Astrocyte (in vitro differentiated cells and primary cell): ENCODE data around the gene KRTAP16-1. TPM values are rescaled to one million over a fixed set of nuclear protein-coding genes. Genes with fewer than 3 reads are reported as not detected.
"Not testable (repeated sequence)": the region's sequence is repeated elsewhere in the genome, so short reads cannot be mapped to it uniquely, and the experiment has no call there.

Source experiments
- DNase-seq: peaks from one replicate; pipeline ENCODE4 v3.0.0-alpha.2; 2010; ENCODE audit warnings: low read depth
- FAIRE-seq: peaks from 2 replicates; lab custom pipeline; 2011; peaks lifted over from hg19 to GRCh38; lab: Jason Lieb, UNC
- H2AFZ ChIP-seq: 2 replicates; pipeline ENCODE4 v1.6.0; 2012; ENCODE audit warnings: low read depth, low read length, inconsistent platforms
- H3K27ac ChIP-seq: 2 replicates; pipeline ENCODE4 v1.5.1; 2011; ENCODE audit warnings: low read depth, low read length, inconsistent platforms
- H3K27me3 ChIP-seq: 2 replicates; pipeline ENCODE4 v1.6.0; 2011; ENCODE audit warnings: low read length, inconsistent platforms; ENCODE audit not compliant: insufficient read depth
- H3K36me3 ChIP-seq: 2 replicates; pipeline ENCODE4 v1.5.1; 2011; ENCODE audit warnings: low read length, inconsistent platforms; ENCODE audit not compliant: insufficient read depth
- H3K4me1 ChIP-seq: 2 replicates; pipeline ENCODE4 v1.5.1; 2011; ENCODE audit warnings: low read length, inconsistent platforms; ENCODE audit not compliant: insufficient read depth
- H3K4me2 ChIP-seq: 2 replicates; pipeline ENCODE4 v1.6.0; 2012; ENCODE audit warnings: low read length, inconsistent platforms
- H3K4me3 ChIP-seq: 2 replicates; pipeline ENCODE4 v1.5.1; 2011; ENCODE audit warnings: low read depth, mild to moderate bottlenecking, low read length, inconsistent platforms; ENCODE audit not compliant: insufficient read depth
- H3K79me2 ChIP-seq: 2 replicates; pipeline ENCODE4 v1.6.0; 2012; ENCODE audit warnings: mild to moderate bottlenecking, low read length, inconsistent platforms; ENCODE audit not compliant: insufficient read depth
- H3K9ac ChIP-seq: 2 replicates; pipeline ENCODE4 v1.6.0; 2012; ENCODE audit warnings: mild to moderate bottlenecking, low read length, inconsistent platforms
- H3K9me3 ChIP-seq: 2 replicates; pipeline ENCODE4 v1.5.1; 2012; ENCODE audit warnings: low read depth, mild to moderate bottlenecking, low read length, inconsistent platforms; ENCODE audit not compliant: insufficient read depth
- H4K20me1 ChIP-seq: 2 replicates; pipeline ENCODE4 v1.6.0; 2012; ENCODE audit warnings: low read length, inconsistent platforms; ENCODE audit not compliant: insufficient read depth
- H3K27ac Mint-ChIP-seq: one replicate; pipeline ENCODE4 v1.8.0; 2021; ENCODE audit warnings: mild to moderate bottlenecking, mixed read lengths; ENCODE audit not compliant: unreplicated experiment
- H3K27me3 Mint-ChIP-seq: one replicate; pipeline ENCODE4 v1.8.0; 2021; ENCODE audit warnings: low read depth, mixed read lengths; ENCODE audit not compliant: unreplicated experiment
- H3K36me3 Mint-ChIP-seq: one replicate; pipeline ENCODE4 v1.8.0; 2021; ENCODE audit warnings: low read depth, mixed read lengths; ENCODE audit not compliant: unreplicated experiment
- H3K4me1 Mint-ChIP-seq: one replicate; pipeline ENCODE4 v1.8.0; 2021; ENCODE audit warnings: low read depth, mixed read lengths; ENCODE audit not compliant: unreplicated experiment
- H3K4me3 Mint-ChIP-seq: one replicate; pipeline ENCODE4 v1.8.0; 2021; ENCODE audit warnings: mild to moderate bottlenecking, moderate library complexity, mixed read lengths; ENCODE audit not compliant: unreplicated experiment
- H3K9me3 Mint-ChIP-seq: one replicate; pipeline ENCODE4 v1.8.0; 2021; ENCODE audit warnings: mild to moderate bottlenecking, mixed read lengths; ENCODE audit not compliant: unreplicated experiment
- CTCF ChIP-seq: IDR thresholded peaks from 2 replicates; pipeline ENCODE4 v1.5.1; 2011; ENCODE audit warnings: low read depth, mild to moderate bottlenecking, inconsistent platforms, low read length, moderate library complexity; ENCODE audit not compliant: insufficient read depth
- EZH2 ChIP-seq: IDR thresholded peaks from 2 replicates; pipeline ENCODE4 v1.6.1; 2012; ENCODE audit warnings: mild to moderate bottlenecking, low read length, inconsistent platforms; ENCODE audit not compliant: insufficient read depth
- total RNA-seq: library from RNA; stranded (reverse); gene quantifications from 2 replicates; pipeline ENCODE4 v1.2.1, GENCODE V29; 2021

Gene KRTAP16-1
- total RNA-seq, 1 donor from 2014 or later = not detected

GRCh38 chr17:41351177-41351576 lies 42.1 kb upstream of the KRTAP16-1 start:
- peaks cover 6% of the 10 kb centered on the region for H3K9me3 Mint-ChIP-seq
- H3K36me3 ChIP-seq = no peaks in the 10 kb centered on the region
- no peak overlapping the region for H3K9ac ChIP-seq
- H4K20me1 ChIP-seq = no peaks in the 10 kb centered on the region
- H3K4me3 ChIP-seq = no peak overlapping the region
- H3K79me2 ChIP-seq = no peaks in the 10 kb centered on the region
- peaks cover 24% of the 10 kb centered on the region for H3K27me3 Mint-ChIP-seq
- no peaks in the 10 kb centered on the region for H3K4me1 ChIP-seq
- FAIRE-seq (no peak), DNase-seq (no peak)
- no peak overlapping the region for H2AFZ ChIP-seq
- no peaks in the 10 kb centered on the region for H3K36me3 Mint-ChIP-seq
- H3K9me3 ChIP-seq = no peaks in the 10 kb centered on the region
- H3K27me3 ChIP-seq = peaks cover 4% of the 10 kb centered on the region
- H3K27ac ChIP-seq = no peak overlapping the region
- H3K4me1 Mint-ChIP-seq = no peaks in the 10 kb centered on the region
- no peak overlapping the region for H3K4me3 Mint-ChIP-seq
- no peak overlapping the region for H3K27ac Mint-ChIP-seq
- H3K4me2 ChIP-seq = no peak overlapping the region
- TF ChIP-seq CTCF = no peak
- TF ChIP-seq EZH2 = no peak

GRCh38 chr17:41350381-41350878 lies 41.3 kb upstream of the KRTAP16-1 start, which contains the start of gene KRT33A:
KRT33A (minus strand) TSS chr17:41350828; CDS start chr17:41350767, 61 bp downstream.
- H3K4me1 Mint-ChIP-seq, H3K9ac ChIP-seq, DNase-seq: not testable (repeated sequence)

GRCh38 chr17:41347869-41348760 lies 39.0 kb upstream of the KRTAP16-1 start:
- Histone ChIP-seq H3K27me3 (peaks cover 4% of the 10 kb centered on the region), H3K9ac (no peak overlapping the region), H4K20me1 (no peaks in the 10 kb centered on the region), H2AFZ (no peak overlapping the region), H3K9me3 (no peaks in the 10 kb centered on the region), H3K79me2 (no peaks in the 10 kb centered on the region), H3K4me1 (no peaks in the 10 kb centered on the region), H3K27ac (no peak overlapping the region), H3K4me2 (no peak overlapping the region), H3K36me3 (no peaks in the 10 kb centered on the region), H3K4me3 (no peak overlapping the region)
- H3K36me3 Mint-ChIP-seq = no peaks in the 10 kb centered on the region
- H3K27me3 Mint-ChIP-seq = peaks cover 22% of the 10 kb centered on the region
- no peak for DNase-seq
- no peak overlapping the region for H3K27ac Mint-ChIP-seq
- TF ChIP-seq EZH2 = no peak
- TF ChIP-seq CTCF = no peak
- H3K4me1 Mint-ChIP-seq = no peaks in the 10 kb centered on the region
- H3K9me3 Mint-ChIP-seq = peaks cover 10% of the 10 kb centered on the region
- peak; percentile 26 for FAIRE-seq
- H3K4me3 Mint-ChIP-seq = no peak overlapping the region

More at GRCh38 chr17:41350381-41350878, 41.3 kb upstream of the KRTAP16-1 start, which contains the start of gene KRT33A:
- H4K20me1 ChIP-seq, H3K4me3 Mint-ChIP-seq, FAIRE-seq, H3K4me3 ChIP-seq, H3K9me3 ChIP-seq, H3K27ac ChIP-seq, H3K9me3 Mint-ChIP-seq, H2AFZ ChIP-seq, H3K79me2 ChIP-seq, H3K27me3 ChIP-seq, H3K27ac Mint-ChIP-seq, H3K4me2 ChIP-seq, H3K36me3 ChIP-seq, H3K4me1 ChIP-seq, H3K36me3 Mint-ChIP-seq: not testable (repeated sequence)
- H3K27me3 Mint-ChIP-seq = peaks cover 24% of the 10 kb centered on the region

- not testable (repeated sequence) for H3K4me1 Mint-ChIP-seq, H3K9me3 ChIP-seq, DNase-seq, H2AFZ ChIP-seq, FAIRE-seq, H3K4me3 ChIP-seq, H3K4me3 Mint-ChIP-seq, H3K4me2 ChIP-seq, H3K27ac Mint-ChIP-seq, H3K9ac ChIP-seq, H3K27me3 ChIP-seq, H3K79me2 ChIP-seq, H3K4me1 ChIP-seq, H3K36me3 Mint-ChIP-seq, H3K36me3 ChIP-seq, H3K27ac ChIP-seq, H4K20me1 ChIP-seq
- H3K9me3 Mint-ChIP-seq = peaks cover 14% of the 10 kb centered on the region
- H3K27me3 Mint-ChIP-seq = peaks cover 13% of the 10 kb centered on the region
These were observed 37.3 kb upstream of the KRTAP16-1 start for GRCh38 chr17:41346421-41346820.
